Adrenal gland (tissue), 5 donors: ENCODE data around the gene EHBP1L1.
"Not testable (repeated sequence)": the region's sequence is repeated elsewhere in the genome, so short reads cannot be mapped to it uniquely, and the experiment has no call there.

Experiments
- CTCF ChIP-seq, 6 experiments: fragments of 450-650 bp in 4 of 6; fragments of 200-600 bp in 2 of 6; sonication (generic) in 1 of 6; IDR thresholded peaks; 1 replicate in 5 of 6; 2 replicates in 1 of 6; pipeline versions ENCODE4 v1.5.1 to v1.8.0; 2016 to 2021; ENCODE audit warnings: antibody characterized with exemption in 6 of 6, mild to moderate bottlenecking in 2 of 6, moderate library complexity in 1 of 6
- POLR2A ChIP-seq, 2 donors: fragments of 450-650 bp; IDR thresholded peaks; one replicate each; pipeline ENCODE4 v1.6.1; 2017; ENCODE audit warnings: antibody characterized with exemption in 2 of 2, mild to moderate bottlenecking in 2 of 2, moderate library complexity in 1 of 2
- donor health status: DM: no; HTN: no; CAD: no.

DNA sequence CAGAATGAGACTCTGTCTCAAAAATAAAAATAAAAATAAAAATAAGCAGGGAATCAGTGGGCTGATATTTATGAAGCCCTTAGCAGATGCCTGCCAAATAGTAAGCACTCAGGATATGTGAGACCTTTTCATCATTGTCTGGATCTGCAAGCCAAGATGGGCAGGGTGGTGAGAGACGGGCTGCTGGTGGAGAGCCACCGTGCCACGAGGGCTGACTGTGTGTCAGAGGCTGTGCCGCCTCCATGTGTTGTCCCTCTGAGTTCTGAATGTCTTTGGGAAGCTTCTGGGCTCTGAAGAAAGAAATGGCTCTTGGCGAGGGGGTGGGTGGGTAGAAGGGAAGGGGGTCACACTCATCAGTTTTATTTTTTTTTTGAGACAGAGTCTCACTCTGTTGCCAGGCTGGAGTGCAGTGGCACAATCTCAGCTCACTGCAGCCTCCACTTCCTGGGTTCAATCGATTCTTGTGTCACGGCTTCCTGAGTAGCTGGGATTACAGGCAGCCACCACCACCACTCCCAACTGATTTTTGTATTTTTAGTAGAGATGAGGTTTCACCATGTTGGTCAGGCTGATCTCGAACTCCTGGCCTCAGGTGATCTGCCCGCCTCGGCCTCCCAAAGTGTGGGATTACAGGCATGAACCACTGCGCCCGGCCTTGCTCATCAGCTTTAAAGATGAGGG is 10.8 kb upstream of the EHBP1L1 start:
- not testable (repeated sequence) for TF ChIP-seq CTCF, POLR2A (IDR thresholded peaks at IDR 0.05)
